SK-N-SH (cell line): ENCODE measurements around the gene PLOD3. TPM values are rescaled to one million over a fixed set of nuclear protein-coding genes. Genes with fewer than 3 reads are reported as not detected.

Experiments used
- CTCF ChIA-PET: fragments of 300-600, 350-600 bp; formaldehyde crosslinking; extraction: SDS; loops from one replicate; lab custom pipeline; 2021; lab: Yijun Ruan, JAX
- POLR2A ChIA-PET: fragments of 350-600 bp; sonication (Branson Sonifier 250); formaldehyde crosslinking; extraction: SDS; loops from one replicate; lab custom pipeline; 2020; ENCODE audit warnings: antibody characterized with exemption, inconsistent platforms; lab: Yijun Ruan, JAX
- DNase-seq: peaks from one replicate; pipeline ENCODE4 v3.0.0; 2012
- H2AFZ ChIP-seq: fragments of 200-600 bp; sonication (generic); 2 replicates; pipeline ENCODE4 v1.8.1; 2016; ENCODE audit warnings: antibody characterized with exemption, mild to moderate bottlenecking, low read depth
- H3F3A ChIP-seq: fragments of 200-600 bp; sonication (generic); replicated peaks from 2 replicates; pipeline ENCODE3; 2016; ENCODE audit warnings: antibody characterized with exemption, mild to moderate bottlenecking; ENCODE audit not compliant: insufficient read depth
- H3K27ac ChIP-seq, 2 experiments: fragments of 200-500 bp in 1 of 2; fragments of 200-600 bp in 1 of 2; sonication (Bioruptor generic) in 1 of 2; sonication (generic), shearing (Covaris generic) in 1 of 2; 2 replicates each; pipeline versions ENCODE4 v1.5.1 to v1.6.1; 2014 to 2016; ENCODE audit warnings: low read depth in 2 of 2, inconsistent platforms in 1 of 2, low read length in 1 of 2, mild to moderate bottlenecking in 1 of 2, mixed read lengths in 1 of 2
- H3K27me3 ChIP-seq: fragments of 200-600 bp; sonication (generic), shearing (Covaris generic); 2 replicates; pipeline ENCODE4 v1.6.1; 2016; ENCODE audit warnings: mixed run types; ENCODE audit not compliant: insufficient read depth
- H3K36me3 ChIP-seq, 2 experiments: fragments of 200-500 bp in 1 of 2; fragments of 200-600 bp in 1 of 2; sonication (Bioruptor generic) in 1 of 2; sonication (generic) in 1 of 2; replicated peaks in 1 of 2; 2 replicates each; pipeline versions ENCODE3 to v1.5.1; 2014 to 2016; ENCODE audit warnings: low read length in 1 of 2, mild to moderate bottlenecking in 1 of 2; ENCODE audit not compliant: insufficient read depth in 2 of 2, control insufficient read depth in 1 of 2
- H3K4me1 ChIP-seq, 2 experiments: fragments of 200-500 bp in 1 of 2; fragments of 200-600 bp in 1 of 2; sonication (Bioruptor generic) in 1 of 2; sonication (generic), shearing (Covaris generic) in 1 of 2; 2 replicates each; pipeline versions ENCODE4 v1.5.1 to v1.6.1; 2014 to 2016; ENCODE audit warnings: low read depth in 1 of 2, low read length in 1 of 2, mixed run types in 1 of 2; ENCODE audit not compliant: insufficient read depth in 2 of 2, control insufficient read depth in 1 of 2
- H3K4me2 ChIP-seq: fragments of 200-600 bp; sonication (generic), shearing (Covaris generic); 2 replicates; pipeline ENCODE4 v1.6.1; 2017; ENCODE audit warnings: mixed run types
- H3K4me3 ChIP-seq, 2 experiments: fragments of 200-500 bp in 1 of 2; fragments of 200-600 bp in 1 of 2; sonication (Bioruptor generic) in 1 of 2; sonication (generic), shearing (Covaris generic) in 1 of 2; 2 replicates each; pipeline versions ENCODE4 v1.5.1 to v1.8.1; 2014 to 2016; ENCODE audit warnings: low read depth in 2 of 2, inconsistent platforms in 1 of 2, low read length in 1 of 2, mild to moderate bottlenecking in 1 of 2, mixed read lengths in 1 of 2, moderate library complexity in 1 of 2
- H3K79me2 ChIP-seq: fragments of 200-600 bp; sonication (generic); 2 replicates; pipeline ENCODE4 v1.8.1; 2017; ENCODE audit warnings: mild to moderate bottlenecking; ENCODE audit not compliant: insufficient read depth
- H3K9ac ChIP-seq: fragments of 200-600 bp; sonication (generic); 2 replicates; pipeline ENCODE4 v1.6.1; 2017; ENCODE audit warnings: mixed run types
- H3K9me2 ChIP-seq: fragments of 200-600 bp; sonication (generic); 2 replicates; pipeline ENCODE4 v1.6.1; 2017; ENCODE audit warnings: mixed run types
- H3K9me3 ChIP-seq: fragments of 200-600 bp; sonication (generic); 2 replicates; pipeline ENCODE4 v1.6.1; 2017; ENCODE audit warnings: mixed run types, mild to moderate bottlenecking, moderate library complexity
- H4K20me1 ChIP-seq: fragments of 200-600 bp; sonication (generic); 2 replicates; pipeline ENCODE4 v1.6.1; 2017; ENCODE audit warnings: mild to moderate bottlenecking, mixed run types; ENCODE audit not compliant: insufficient read depth
- CHD2 ChIP-seq: fragments of 150-350 bp; IDR thresholded peaks from 2 replicates; pipeline ENCODE4 v1.6.1; 2018; ENCODE audit warnings: low read length; ENCODE audit not compliant: partially characterized antibody
- CTCF ChIP-seq: fragments of 200-600 bp; sonication (generic); IDR thresholded peaks from 2 replicates; pipeline ENCODE4 v1.6.1; 2017; ENCODE audit warnings: antibody characterized with exemption, mild to moderate bottlenecking, moderate library complexity
- EP300 ChIP-seq, 2 experiments: IDR thresholded peaks; 2 replicates each; pipeline versions ENCODE4 v1.4.0 to v1.6.1; 2012; ENCODE audit warnings: borderline replicate concordance in 1 of 2, low read depth in 1 of 2, low read length in 1 of 2
- EZH2phosphoT487 ChIP-seq: fragments of 200-600 bp; sonication (generic); IDR thresholded peaks from 2 replicates; pipeline ENCODE4 v1.6.1; 2017; ENCODE audit warnings: low read depth, mixed run types, mild to moderate bottlenecking, antibody characterized with exemption, moderate library complexity, borderline replicate concordance
- FOSL2 ChIP-seq: IDR thresholded peaks from 2 replicates; pipeline ENCODE4 v1.4.0; 2012; ENCODE audit warnings: low read depth, mild to moderate bottlenecking, moderate library complexity, borderline replicate concordance
- FOXM1 ChIP-seq: IDR thresholded peaks from 2 replicates; pipeline ENCODE4 v1.4.0; 2012; ENCODE audit warnings: low read depth, mild to moderate bottlenecking
- GATA2 ChIP-seq: sonication (generic); formaldehyde crosslinking; IDR thresholded peaks from 2 replicates; pipeline ENCODE4 v1.5.0; 2020; ENCODE audit warnings: mild to moderate bottlenecking, missing genetic modification reagents
- IRF3 ChIP-seq: fragments of 150-350 bp; IDR thresholded peaks from 2 replicates; pipeline ENCODE4 v1.6.1; 2016; ENCODE audit warnings: mild to moderate bottlenecking, low read depth, low read length
- JUND ChIP-seq: IDR thresholded peaks from 2 replicates; pipeline ENCODE4 v1.4.0; 2012
- MEF2A ChIP-seq: IDR thresholded peaks from 2 replicates; pipeline ENCODE4 v1.4.0; 2012; ENCODE audit warnings: low read depth, borderline replicate concordance
- MXI1 ChIP-seq: IDR thresholded peaks from 2 replicates; pipeline ENCODE4 v1.6.1; 2012; ENCODE audit warnings: mild to moderate bottlenecking, low read depth, low read length, improper control_type of control experiment
- NRF1 ChIP-seq: IDR thresholded peaks from 2 replicates; pipeline ENCODE4 v1.6.1; 2012; ENCODE audit warnings: low read depth, mild to moderate bottlenecking, low read length
- POLR2AphosphoS5 ChIP-seq: IDR thresholded peaks from 2 replicates; pipeline ENCODE4 v1.6.1; 2012; ENCODE audit warnings: low read depth, low read length
- RCOR1 ChIP-seq: fragments of 150-350 bp; IDR thresholded peaks from 2 replicates; pipeline ENCODE4 v1.6.1; 2017; ENCODE audit warnings: antibody characterized with exemption, low read length
- SMC3 ChIP-seq: IDR thresholded peaks from 2 replicates; pipeline ENCODE4 v1.6.1; 2012; ENCODE audit warnings: low read depth, low read length, improper control_type of control experiment
- TEAD4 ChIP-seq: IDR thresholded peaks from 2 replicates; pipeline ENCODE4 v1.4.0; 2012; ENCODE audit warnings: mild to moderate bottlenecking, borderline replicate concordance; ENCODE audit not compliant: insufficient read depth
- WGBS: methylation state at CpG from one replicate; pipeline ENCODE4 v1.1.6; 2017; ENCODE audit warnings: low lambda C conversion rate; 5-methylcytosine and 5-hydroxymethylcytosine counted together
- polyA plus RNA-seq, 3 experiments: library from polyadenylated mRNA; depleted of rRNA; stranded (reverse); fragments of >200 nt; gene quantifications; 2 replicates each; pipeline ENCODE4 v1.2.3, GENCODE V29; 2012
- TF ChIP-seq, protein P1 (sequence below): IDR thresholded peaks from 2 replicates; pipeline ENCODE4; 2012

The PLOD3 gene
- polyA plus RNA-seq, 1 of the 3 experiments (the other 2 are of a cell fraction), result 276 TPM

- no peaks in the 10 kb centered on the region for H3K36me3 ChIP-seq
- no peaks in the 10 kb centered on the region for H3K9me3 ChIP-seq
- peaks cover 17% of the 10 kb centered on the region for H4K20me1 ChIP-seq
- H3K27ac ChIP-seq, result peak overlapping the region in 1 of 2 experiments; percentile 67; a peak in 2 of 4 replicates
- peak; percentile 79 for TF ChIP-seq FOSL2
- TF ChIP-seq FOXM1, result no peak
- TF ChIP-seq SMC3, result no peak
- no peak for TF ChIP-seq EZH2phosphoT487
- TF ChIP-seq CTCF, result peak; percentile 11
- TF ChIP-seq NRF1, result no peak
- peak; percentile 33; the same call in 1 of the 2 replicates for TF ChIP-seq JUND
- TF ChIP-seq MEF2A, result no peak
- peak overlapping the region; percentile 98 for H3K4me2 ChIP-seq
- H3K79me2 ChIP-seq, result no peaks in the 10 kb centered on the region
- 7% methylated on average over 6 of the region's 6 CpGs for WGBS
- H3K9me2 ChIP-seq, result no peaks in the 10 kb centered on the region
- no peak overlapping the region for H2AFZ ChIP-seq
- peak overlapping the region in 1 of 2 experiments; percentile 43; a peak in 2 of 4 replicates for H3K4me3 ChIP-seq
- H3K4me1 ChIP-seq, result peaks cover 36 to 61% of the 10 kb centered on the region in 2 experiments
- no peaks in the 10 kb centered on the region; the same call in 1 of the 2 replicates for H3K27me3 ChIP-seq
- DNase-seq, result no peak
- CTCF ChIA-PET, result interaction anchor here (0.7 to 2.9 kb wide), 13 partner anchors 9 to 114 kb away, joined by 3 to 26 read pairs (median 4); partner anchors contain the start of gene AP1S1
- H3K9ac ChIP-seq, result no peak overlapping the region
- POLR2A ChIA-PET, result interaction anchor here (0.5 to 1.4 kb wide), 5 partner anchors 10 to 73 kb away, joined by 3 to 7 read pairs (median 3); partner anchors contain the start of gene NAT16
- peaks cover 37% of the 10 kb centered on the region for H3F3A ChIP-seq
Measured at GRCh38 chr7:101168412-101169049, 48.9 kb downstream of the PLOD3 start.

GRCh38 chr7:101167645-101168411, 49.6 kb downstream of the PLOD3 start:
- H3K27me3 ChIP-seq, result no peaks in the 10 kb centered on the region; the same call in 1 of the 2 replicates
- peak; percentile 41 for DNase-seq
- no peaks in the 10 kb centered on the region for H3K36me3 ChIP-seq
- H3K79me2 ChIP-seq, result no peaks in the 10 kb centered on the region
- H3K4me2 ChIP-seq, result peak overlapping the region; percentile 98
- peaks cover 18% of the 10 kb centered on the region for H4K20me1 ChIP-seq
- TF ChIP-seq, protein P1, sequence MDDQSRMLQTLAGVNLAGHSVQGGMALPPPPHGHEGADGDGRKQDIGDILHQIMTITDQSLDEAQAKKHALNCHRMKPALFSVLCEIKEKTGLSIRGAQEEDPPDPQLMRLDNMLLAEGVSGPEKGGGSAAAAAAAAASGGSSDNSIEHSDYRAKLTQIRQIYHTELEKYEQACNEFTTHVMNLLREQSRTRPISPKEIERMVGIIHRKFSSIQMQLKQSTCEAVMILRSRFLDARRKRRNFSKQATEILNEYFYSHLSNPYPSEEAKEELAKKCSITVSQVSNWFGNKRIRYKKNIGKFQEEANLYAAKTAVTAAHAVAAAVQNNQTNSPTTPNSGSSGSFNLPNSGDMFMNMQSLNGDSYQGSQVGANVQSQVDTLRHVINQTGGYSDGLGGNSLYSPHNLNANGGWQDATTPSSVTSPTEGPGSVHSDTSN, result peak; percentile 26; the same call in 1 of the 2 replicates
- no peak; the same call in 1 of the 2 replicates for TF ChIP-seq POLR2AphosphoS5
- peak; percentile 2; the same call in 1 of the 2 replicates for TF ChIP-seq RCOR1
- TF ChIP-seq EP300 (IDR thresholded peaks at IDR 0.05; ENCODE audit: borderline replicate concordance in 1 of 2, low read depth in 1 of 2, low read length in 1 of 2), result 0 out of 4 replicates have a peak, but pooled peaks of 1 of the 2 experiments have one; percentile 16
- no peak for TF ChIP-seq TEAD4
- TF ChIP-seq GATA2 (CRISPR knock-in tag), result peak; percentile 63
- peak; percentile 60 for TF ChIP-seq MXI1
- TF ChIP-seq IRF3, result no peak
- TF ChIP-seq CHD2, result peak; percentile 19
- TF ChIP-seq FOXM1, result no peak
- 1% methylated on average over 11 of the region's 12 CpGs for WGBS
- no peak overlapping the region for H2AFZ ChIP-seq
- no peaks in the 10 kb centered on the region for H3K9me2 ChIP-seq
- peaks cover 36 to 63% of the 10 kb centered on the region in 2 experiments for H3K4me1 ChIP-seq
- H3F3A ChIP-seq, result peaks cover 37% of the 10 kb centered on the region
- peak overlapping the region in 1 of 2 experiments; percentile 67; a peak in 2 of 4 replicates for H3K27ac ChIP-seq
- POLR2A ChIA-PET, result interaction anchor here (0.5 to 1.4 kb wide), 6 partner anchors 11 to 74 kb away, joined by 3 to 7 read pairs (median 4); partner anchors contain the start of gene NAT16
- no peak overlapping the region for H3K9ac ChIP-seq
- CTCF ChIA-PET, result interaction anchor here (0.7 to 3.8 kb wide), 14 partner anchors 10 to 115 kb away, joined by 3 to 26 read pairs (median 4); partner anchors contain the start of gene AP1S1
- H3K9me3 ChIP-seq, result no peaks in the 10 kb centered on the region
- H3K4me3 ChIP-seq, result peak overlapping the region; percentile 23 to 25; a peak in 2 of 4 replicates
